Erythroblast (primary cell): Measurements from ENCODE around the gene UNC13D.

ENCODE experiments used
- GATA1 ChIP-seq: IDR thresholded peaks from 2 replicates; pipeline ENCODE4 v1.6.1; 2011; ENCODE audit warnings: low read depth, mild to moderate bottlenecking, control low read depth, low read length, moderate library complexity
- POLR2A ChIP-seq: IDR thresholded peaks from 2 replicates; pipeline ENCODE4 v1.6.1; 2011; ENCODE audit warnings: mild to moderate bottlenecking, low read length

DNA sequence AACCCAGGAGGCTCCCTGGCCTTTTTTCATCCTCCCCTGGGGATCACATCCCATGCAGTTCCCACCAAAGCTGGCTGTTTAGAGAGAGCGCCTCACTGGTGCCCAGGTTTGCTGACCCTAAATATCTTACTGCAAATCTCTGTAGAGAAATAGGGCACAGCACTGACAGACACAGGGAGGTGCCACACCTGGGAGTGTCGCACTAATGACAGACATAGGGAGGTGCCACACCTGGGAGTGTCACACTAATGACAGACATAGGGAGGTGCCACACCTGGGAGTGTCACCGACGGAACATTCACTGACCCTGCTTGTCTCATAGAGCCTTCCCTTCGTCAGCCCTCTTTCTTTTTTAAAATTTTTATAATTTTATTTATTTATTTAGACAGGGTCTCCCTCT lies 34.0 kb downstream of the UNC13D start:
- TF ChIP-seq POLR2A (no peak), GATA1 (no peak)
